HepG2 (cell line): ENCODE data around the gene MROH2A. TPM values are rescaled to one million over a fixed set of nuclear protein-coding genes. Genes with fewer than 3 reads are reported as not detected.
A peak's percentile ranks its signal among the peaks of the same experiment; 100 is the strongest.

Source experiments
- ATAC-seq: fragments of 200-7000 bp; cut with Tn5 transposase; 3 replicates; pipeline ENCODE4 v1.9.1; 2020; ENCODE audit warnings: mild to moderate bottlenecking, moderate library complexity
- BruUV-seq: library from RNA; stranded (reverse); fragments of 400-500 nt; replicated peaks from 2 replicates; lab custom pipeline; 2021; lab: Mats Ljungman, UMichigan
- CTCF ChIA-PET: fragments of 300-600 bp; formaldehyde crosslinking; extraction: SDS; loops from one replicate; lab custom pipeline; 2021; ENCODE audit warnings: low total read pairs, inconsistent platforms, low intra/inter-chr PET ratio; lab: Yijun Ruan, JAX
- POLR2A ChIA-PET: fragments of 350-600 bp; sonication (Branson Sonifier 250); formaldehyde crosslinking; loops from one replicate; lab custom pipeline; 2020; ENCODE audit warnings: antibody characterized with exemption, inconsistent platforms; lab: Yijun Ruan, JAX
- DNase-seq: peaks from one replicate; pipeline ENCODE4 v3.0.0-alpha.2; 2015; ENCODE audit warnings: low spot score
- FAIRE-seq: peaks from 3 replicates; lab custom pipeline; 2011; peaks lifted over from hg19 to GRCh38; lab: Jason Lieb, UNC
- H2AFZ ChIP-seq: one replicate; pipeline ENCODE4 v1.6.1; 2011; ENCODE audit warnings: low read length, inconsistent platforms
- H3K27ac ChIP-seq: fragments of 300-600 bp; 3 replicates; pipeline ENCODE4 v1.8.0; 2011; ENCODE audit warnings: mixed run types, mild to moderate bottlenecking, mixed read lengths, low read length, inconsistent platforms; ENCODE audit not compliant: insufficient read depth; ENCODE audit errors: extremely low read length
- H3K27me3 ChIP-seq, 2 experiments: fragments of 200-600 bp in 1 of 2; 2 replicates in 1 of 2; 3 replicates in 1 of 2; pipeline versions ENCODE4 v1.6.0 to v1.8.0; 2011; ENCODE audit warnings: low read length in 2 of 2, mild to moderate bottlenecking in 2 of 2, moderate library complexity in 2 of 2, inconsistent platforms in 1 of 2; ENCODE audit not compliant: insufficient read depth in 2 of 2, control insufficient read depth in 1 of 2
- H3K36me3 ChIP-seq, 2 experiments: fragments of 200-600 bp in 1 of 2; replicated peaks in 1 of 2; 2 replicates in 1 of 2; 3 replicates in 1 of 2; pipeline versions ENCODE4 v1.5.1 to v1.8.0; 2011; ENCODE audit warnings: low read length in 2 of 2, inconsistent platforms in 1 of 2; ENCODE audit not compliant: insufficient read depth in 2 of 2, control insufficient read depth in 1 of 2
- H3K4me1 ChIP-seq: 2 replicates; pipeline ENCODE4 v1.5.1; 2012; ENCODE audit warnings: low read length, inconsistent platforms; ENCODE audit not compliant: insufficient read depth
- H3K4me2 ChIP-seq: 2 replicates; pipeline ENCODE4 v1.6.0; 2011; ENCODE audit warnings: low read depth, low read length, inconsistent platforms
- H3K4me3 ChIP-seq, 3 experiments: fragments of 200-600 bp in 1 of 3; sonication (generic), shearing (Covaris generic) in 1 of 3; replicated peaks in 1 of 3; 2 replicates each; pipeline ENCODE4 v1.5.1; 2011 to 2016; ENCODE audit warnings: low read length in 3 of 3, inconsistent platforms in 2 of 3, low read depth in 2 of 3, mild to moderate bottlenecking in 2 of 3, control low read depth in 1 of 3, mixed read lengths in 1 of 3; ENCODE audit not compliant: insufficient read depth in 1 of 3
- H3K79me2 ChIP-seq: one replicate; pipeline ENCODE4 v1.6.1; 2011; ENCODE audit warnings: low read length, inconsistent platforms; ENCODE audit not compliant: insufficient read depth
- H3K9ac ChIP-seq: 2 replicates; pipeline ENCODE4 v1.6.0; 2011; ENCODE audit warnings: mild to moderate bottlenecking, low read depth, low read length, inconsistent platforms; ENCODE audit not compliant: insufficient read depth
- H3K9me3 ChIP-seq: 2 replicates; pipeline ENCODE4 v1.5.1; 2012; ENCODE audit warnings: mild to moderate bottlenecking, low read length
- H4K20me1 ChIP-seq: 2 replicates; pipeline ENCODE4 v1.6.0; 2011; ENCODE audit warnings: inconsistent platforms, mild to moderate bottlenecking, low read length, moderate library complexity; ENCODE audit not compliant: insufficient read depth
- CTCF ChIP-seq: sonication (generic); formaldehyde crosslinking; IDR thresholded peaks from 2 replicates; pipeline ENCODE4 v1.5.0; 2020; ENCODE audit warnings: mild to moderate bottlenecking, missing genetic modification reagents, moderate library complexity
- FOXO1 ChIP-seq: sonication (generic); formaldehyde crosslinking; IDR thresholded peaks from 2 replicates; pipeline ENCODE4 v1.4.0; 2020; ENCODE audit warnings: missing genetic modification reagents
- FOXP1 ChIP-seq, 2 experiments: fragments of 450-650 bp in 1 of 2; IDR thresholded peaks; 2 replicates each; pipeline ENCODE4 v1.6.1; 2017 to 2018; ENCODE audit warnings: antibody characterized with exemption in 1 of 2
- GPN1 ChIP-seq: sonication (generic); formaldehyde crosslinking; IDR thresholded peaks from 2 replicates; pipeline ENCODE4 v1.5.1; 2020; ENCODE audit warnings: missing genetic modification reagents, borderline replicate concordance
- PPARG ChIP-seq: conservative IDR thresholded peaks from 2 replicates; pipeline ENCODE4 v1.6.1; 2016; ENCODE audit warnings: missing biosample characterization, missing genetic modification reagents
- RNF2 ChIP-seq: fragments of 450-650 bp; conservative IDR thresholded peaks from 2 replicates; pipeline ENCODE4 v1.6.1; 2016; ENCODE audit warnings: low read depth
- SOX6 ChIP-seq, 2 experiments: fragments of 450-650 bp in 1 of 2; sonication (generic) in 1 of 2; formaldehyde crosslinking in 1 of 2; IDR thresholded peaks; 2 replicates each; pipeline versions ENCODE4 v1.4.0 to v1.6.1; 2017 to 2020; ENCODE audit warnings: antibody characterized with exemption in 1 of 2, mild to moderate bottlenecking in 1 of 2, missing genetic modification reagents in 1 of 2
- SRSF4 ChIP-seq: fragments of 200-400 bp; formaldehyde crosslinking; IDR thresholded peaks from one replicate; pipeline ENCODE4 v1.6.1; 2018; ENCODE audit warnings: mild to moderate bottlenecking, low read depth, low read length, moderate library complexity; ENCODE audit not compliant: poor library complexity, severe bottlenecking
- TBP ChIP-seq: sonication (generic); formaldehyde crosslinking; IDR thresholded peaks from 2 replicates; pipeline ENCODE4 v1.5.0; 2020; ENCODE audit warnings: missing genetic modification reagents
- TBX3 ChIP-seq: fragments of 450-650 bp; IDR thresholded peaks from 2 replicates; pipeline ENCODE4 v1.6.1; 2017; ENCODE audit warnings: antibody characterized with exemption, mild to moderate bottlenecking, inconsistent platforms, borderline replicate concordance
- ZNF549 ChIP-seq: sonication (generic); formaldehyde crosslinking; IDR thresholded peaks from 2 replicates; pipeline ENCODE4 v1.5.0; 2020; ENCODE audit warnings: missing genetic modification reagents
- ZNF605 ChIP-seq: sonication (generic); formaldehyde crosslinking; IDR thresholded peaks from 2 replicates; pipeline ENCODE4 v1.8.0; 2022; ENCODE audit warnings: mild to moderate bottlenecking, missing genetic modification reagents
- ZNF841 ChIP-seq: sonication (generic); formaldehyde crosslinking; IDR thresholded peaks from 2 replicates; pipeline ENCODE4 v1.8.1; 2023; ENCODE audit warnings: missing genetic modification reagents, borderline replicate concordance
- WGBS: methylation state at CpG from one replicate; pipeline ENCODE4 v1.1.6; 2017; ENCODE audit warnings: low lambda C conversion rate; 5-methylcytosine and 5-hydroxymethylcytosine counted together
- in situ Hi-C: cut with HindIII; loops from 2 replicates; pipeline ENCODE4 v1.10.0; 2017; ENCODE audit warnings: low pct_unique_long_range_greater_than_20kb; ENCODE audit not compliant: extremely low pct_ligation_motif_present
- intact Hi-C: fragments of 100-400 bp; cut with micrococcal nuclease; formaldehyde crosslinking; loops from one replicate; pipeline ENCODE4 v1.10.0; 2022; ENCODE audit not compliant: unreplicated experiment
- polyA plus RNA-seq, 8 experiments: library from polyadenylated mRNA; depleted of rRNA in 3 of 8; stranded (reverse) in 7 of 8; unstranded in 1 of 8; fragments of >200 nt; fragmentation: Illumina TruSeq in 4 of 8; extraction: Trizol in 4 of 8; gene quantifications; 2 replicates each; pipeline versions ENCODE4 v1.2.1 to v1.2.3, GENCODE V29; 2011 to 2016; ENCODE audit warnings: low read depth in 4 of 8, missing spikeins in 1 of 8, mixed read lengths in 1 of 8; ENCODE audit not compliant: insufficient read depth in 1 of 8
- total RNA-seq, 5 experiments: library from RNA; depleted of rRNA; stranded (reverse); fragments of >200 nt; fragmentation: Illumina TruSeq; extraction: Trizol; gene quantifications; 2 replicates each; pipeline ENCODE4 v1.2.3, GENCODE V29; 2016; ENCODE audit warnings: low read depth in 1 of 5
- TF ChIP-seq, protein P1 (sequence below): sonication (generic); formaldehyde crosslinking; IDR thresholded peaks from 2 replicates; pipeline ENCODE4 v1.9.0; 2021; ENCODE audit warnings: missing genetic modification reagents, borderline replicate concordance
- TF ChIP-seq, protein P2 (sequence below): IDR thresholded peaks from 2 replicates; pipeline ENCODE4 v1.6.1; 2018; ENCODE audit warnings: missing genetic modification reagents, mild to moderate bottlenecking, missing compliant biosample characterization
- TF ChIP-seq, protein P3 (sequence below): sonication (generic); formaldehyde crosslinking; IDR thresholded peaks from 2 replicates; pipeline ENCODE4 v1.5.0; 2020; ENCODE audit warnings: mild to moderate bottlenecking, missing genetic modification reagents
- TF ChIP-seq, protein P4 (sequence below): sonication (generic); formaldehyde crosslinking; IDR thresholded peaks from 2 replicates; pipeline ENCODE4 v1.8.1; 2022; ENCODE audit warnings: mild to moderate bottlenecking, missing genetic modification reagents

Gene MROH2A
- total and polyA plus RNA-seq, 2 of the 13 experiments (the other 11 are each of a cell fraction or from before 2014, with no cell fraction given) = 0.03 to 0.04 TPM

DNA sequence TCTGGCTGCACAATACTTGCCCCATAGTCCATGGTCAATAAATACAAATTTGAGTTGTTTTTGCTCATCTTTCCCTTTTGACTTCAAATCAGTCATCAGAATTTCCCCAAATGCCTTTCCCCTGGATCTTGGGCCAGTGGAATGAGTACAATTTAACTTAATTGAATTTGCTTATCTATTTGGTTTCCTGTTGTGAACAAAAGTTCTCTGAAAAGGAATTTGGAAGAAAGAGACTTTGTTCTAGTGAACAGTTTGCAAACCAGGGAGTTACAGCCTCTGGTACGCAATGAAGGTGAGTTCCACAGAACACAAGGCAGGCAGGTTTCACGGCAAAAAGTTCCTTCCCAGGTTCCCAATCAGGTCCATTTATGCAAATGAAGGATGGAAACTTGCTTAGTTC, 19.3 kb upstream of the MROH2A start:
- no peak overlapping the region for H3K27ac ChIP-seq
- H3K4me2 ChIP-seq = no peak overlapping the region
- H3K4me1 ChIP-seq = peaks cover 46% of the 10 kb centered on the region
- peaks cover 5 to 73% of the 10 kb centered on the region in 2 experiments; a peak in 4 of 5 replicates for H3K27me3 ChIP-seq
- intact Hi-C loops (no loop called here), in situ Hi-C loops (no loop called here)
- no peaks in the 10 kb centered on the region for H4K20me1 ChIP-seq
- H3K9ac ChIP-seq = no peak overlapping the region
- ChIA-PET CTCF (no interaction called here), POLR2A (no interaction called here)
- no peaks in the 10 kb centered on the region for H3K79me2 ChIP-seq
- DNase-seq (no peak), ATAC-seq (no peak), FAIRE-seq (no peak)
- no peaks in the 10 kb centered on the region for H3K9me3 ChIP-seq
- no peak overlapping the region for H2AFZ ChIP-seq
- no TSS peak for BruUV-seq
- no peak overlapping the region for H3K4me3 ChIP-seq
- no peaks in the 10 kb centered on the region for H3K36me3 ChIP-seq
- 57% methylated on average over 2 of the region's 2 CpGs for WGBS
- TF ChIP-seq FOXO1 (CRISPR knock-in tag) = peak; percentile 7; the same call in 1 of the 2 replicates
- TF ChIP-seq SRSF4 = no peak
- TF ChIP-seq, protein P1, sequence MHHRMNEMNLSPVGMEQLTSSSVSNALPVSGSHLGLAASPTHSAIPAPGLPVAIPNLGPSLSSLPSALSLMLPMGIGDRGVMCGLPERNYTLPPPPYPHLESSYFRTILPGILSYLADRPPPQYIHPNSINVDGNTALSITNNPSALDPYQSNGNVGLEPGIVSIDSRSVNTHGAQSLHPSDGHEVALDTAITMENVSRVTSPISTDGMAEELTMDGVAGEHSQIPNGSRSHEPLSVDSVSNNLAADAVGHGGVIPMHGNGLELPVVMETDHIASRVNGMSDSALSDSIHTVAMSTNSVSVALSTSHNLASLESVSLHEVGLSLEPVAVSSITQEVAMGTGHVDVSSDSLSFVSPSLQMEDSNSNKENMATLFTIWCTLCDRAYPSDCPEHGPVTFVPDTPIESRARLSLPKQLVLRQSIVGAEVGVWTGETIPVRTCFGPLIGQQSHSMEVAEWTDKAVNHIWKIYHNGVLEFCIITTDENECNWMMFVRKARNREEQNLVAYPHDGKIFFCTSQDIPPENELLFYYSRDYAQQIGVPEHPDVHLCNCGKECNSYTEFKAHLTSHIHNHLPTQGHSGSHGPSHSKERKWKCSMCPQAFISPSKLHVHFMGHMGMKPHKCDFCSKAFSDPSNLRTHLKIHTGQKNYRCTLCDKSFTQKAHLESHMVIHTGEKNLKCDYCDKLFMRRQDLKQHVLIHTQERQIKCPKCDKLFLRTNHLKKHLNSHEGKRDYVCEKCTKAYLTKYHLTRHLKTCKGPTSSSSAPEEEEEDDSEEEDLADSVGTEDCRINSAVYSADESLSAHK (CRISPR knock-in tag) = no peak
- no peak for TF ChIP-seq TBP (CRISPR knock-in tag)
- no peak for TF ChIP-seq TBX3
- TF ChIP-seq, protein P2, sequence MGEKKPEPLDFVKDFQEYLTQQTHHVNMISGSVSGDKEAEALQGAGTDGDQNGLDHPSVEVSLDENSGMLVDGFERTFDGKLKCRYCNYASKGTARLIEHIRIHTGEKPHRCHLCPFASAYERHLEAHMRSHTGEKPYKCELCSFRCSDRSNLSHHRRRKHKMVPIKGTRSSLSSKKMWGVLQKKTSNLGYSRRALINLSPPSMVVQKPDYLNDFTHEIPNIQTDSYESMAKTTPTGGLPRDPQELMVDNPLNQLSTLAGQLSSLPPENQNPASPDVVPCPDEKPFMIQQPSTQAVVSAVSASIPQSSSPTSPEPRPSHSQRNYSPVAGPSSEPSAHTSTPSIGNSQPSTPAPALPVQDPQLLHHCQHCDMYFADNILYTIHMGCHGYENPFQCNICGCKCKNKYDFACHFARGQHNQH (CRISPR knock-in tag) = no peak
- 0 out of 2 replicates have a peak, but pooled peaks have one; percentile 34 for TF ChIP-seq PPARG (CRISPR knock-in tag)
- TF ChIP-seq FOXP1 (IDR thresholded peaks at IDR 0.05) = no peak
- 0 out of 2 replicates have a peak, but pooled peaks have one; percentile 4 for TF ChIP-seq FOXP1 (CRISPR knock-in tag; IDR thresholded peaks at IDR 0.05)
- no peak for TF ChIP-seq GPN1 (CRISPR knock-in tag)
- TF ChIP-seq RNF2 = no peak
- TF ChIP-seq SOX6 (IDR thresholded peaks at IDR 0.05) = no peak
- TF ChIP-seq SOX6 (CRISPR knock-in tag; IDR thresholded peaks at IDR 0.05) = peak; percentile 28; the same call in 1 of the 2 replicates
- no peak for TF ChIP-seq ZNF549 (CRISPR knock-in tag)
- TF ChIP-seq CTCF (CRISPR knock-in tag) = no peak
- TF ChIP-seq, protein P3, sequence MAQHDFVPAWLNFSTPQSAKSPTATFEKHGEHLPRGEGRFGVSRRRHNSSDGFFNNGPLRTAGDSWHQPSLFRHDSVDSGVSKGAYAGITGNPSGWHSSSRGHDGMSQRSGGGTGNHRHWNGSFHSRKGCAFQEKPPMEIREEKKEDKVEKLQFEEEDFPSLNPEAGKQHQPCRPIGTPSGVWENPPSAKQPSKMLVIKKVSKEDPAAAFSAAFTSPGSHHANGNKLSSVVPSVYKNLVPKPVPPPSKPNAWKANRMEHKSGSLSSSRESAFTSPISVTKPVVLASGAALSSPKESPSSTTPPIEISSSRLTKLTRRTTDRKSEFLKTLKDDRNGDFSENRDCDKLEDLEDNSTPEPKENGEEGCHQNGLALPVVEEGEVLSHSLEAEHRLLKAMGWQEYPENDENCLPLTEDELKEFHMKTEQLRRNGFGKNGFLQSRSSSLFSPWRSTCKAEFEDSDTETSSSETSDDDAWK (CRISPR knock-in tag) = no peak
- TF ChIP-seq ZNF841 (CRISPR knock-in tag) = no peak
- TF ChIP-seq ZNF605 (CRISPR knock-in tag) = no peak
- TF ChIP-seq, protein P4, sequence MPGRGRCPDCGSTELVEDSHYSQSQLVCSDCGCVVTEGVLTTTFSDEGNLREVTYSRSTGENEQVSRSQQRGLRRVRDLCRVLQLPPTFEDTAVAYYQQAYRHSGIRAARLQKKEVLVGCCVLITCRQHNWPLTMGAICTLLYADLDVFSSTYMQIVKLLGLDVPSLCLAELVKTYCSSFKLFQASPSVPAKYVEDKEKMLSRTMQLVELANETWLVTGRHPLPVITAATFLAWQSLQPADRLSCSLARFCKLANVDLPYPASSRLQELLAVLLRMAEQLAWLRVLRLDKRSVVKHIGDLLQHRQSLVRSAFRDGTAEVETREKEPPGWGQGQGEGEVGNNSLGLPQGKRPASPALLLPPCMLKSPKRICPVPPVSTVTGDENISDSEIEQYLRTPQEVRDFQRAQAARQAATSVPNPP = no peak
